Measurements from ENCODE around the gene CTNNBL1. TPM values are rescaled to one million over a fixed set of nuclear protein-coding genes. Genes with fewer than 3 reads are reported as not detected.

The CTNNBL1 gene
- total and polyA plus RNA-seq, 2 donors, result 46.5 to 61.9 TPM

GRCh38 chr20:37911838-37912281 is 218.0 kb downstream of the CTNNBL1 start:
- no peak overlapping the region for H3K27ac ChIP-seq (ENCODE audit: low read depth in 1 of 2, low read length in 1 of 2)
- H3K4me1 ChIP-seq (ENCODE audit: control insufficient read depth in 2 of 2, insufficient read depth in 2 of 2, low read length in 2 of 2), result peaks cover 3 to 24% of the 10 kb centered on the region in 2 donors
- WGBS, result 24% methylated on average over 11 of the region's 11 CpGs
- DNase-seq (ENCODE audit: low read depth in 6 of 9, low spot score in 9 of 9), result peak in 1 of 9 donors; percentile 26
- H3K27me3 ChIP-seq (ENCODE audit: control insufficient read depth in 2 of 2, insufficient read depth in 1 of 2, low read length in 1 of 2), result peaks cover 20 to 80% of the 10 kb centered on the region in 2 donors
- H3K36me3 ChIP-seq (ENCODE audit: control insufficient read depth in 2 of 2, insufficient read depth in 2 of 2, low read length in 1 of 2), result no peaks in the 10 kb centered on the region
- H3K9me3 ChIP-seq (ENCODE audit: control insufficient read depth in 2 of 2, insufficient read depth in 1 of 2, low read length in 1 of 2), result peaks cover 1 to 10% of the 10 kb centered on the region in 2 donors
- no peak overlapping the region for H3K4me3 ChIP-seq (ENCODE audit: low read length in 2 of 2)

DNA sequence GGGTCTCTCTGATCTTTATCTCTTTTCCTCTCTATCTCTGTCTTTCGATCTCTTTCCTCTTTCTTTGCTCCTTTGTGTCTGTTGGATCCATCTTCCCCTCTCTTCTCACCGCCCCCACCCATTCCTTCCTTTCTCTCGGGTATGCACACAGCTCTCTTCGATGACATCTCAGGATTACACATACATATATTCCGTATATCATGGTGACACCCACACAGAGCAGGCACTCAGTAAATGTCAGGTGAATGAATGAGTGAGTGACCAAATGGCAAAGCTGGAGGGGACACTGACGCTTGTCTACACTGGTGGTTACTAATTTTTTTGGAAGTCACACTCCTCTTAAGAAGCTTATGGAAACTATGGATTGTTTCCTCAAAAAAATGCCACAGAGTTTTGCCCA is 219.0 kb downstream of the CTNNBL1 start:
- peaks cover 1 to 10% of the 10 kb centered on the region in 2 donors for H3K9me3 ChIP-seq (ENCODE audit: control insufficient read depth in 2 of 2, insufficient read depth in 1 of 2, low read length in 1 of 2)
- H3K4me1 ChIP-seq (ENCODE audit: control insufficient read depth in 2 of 2, insufficient read depth in 2 of 2, low read length in 2 of 2), result peaks cover 3 to 24% of the 10 kb centered on the region in 2 donors
- no peak for DNase-seq (ENCODE audit: low read depth in 6 of 9, low spot score in 9 of 9)
- peaks cover 20 to 81% of the 10 kb centered on the region in 2 donors for H3K27me3 ChIP-seq (ENCODE audit: control insufficient read depth in 2 of 2, insufficient read depth in 1 of 2, low read length in 1 of 2)
- no peak overlapping the region for H3K27ac ChIP-seq (ENCODE audit: low read depth in 1 of 2, low read length in 1 of 2)
- no peak overlapping the region for H3K4me3 ChIP-seq (ENCODE audit: low read length in 2 of 2)
- H3K36me3 ChIP-seq (ENCODE audit: control insufficient read depth in 2 of 2, insufficient read depth in 2 of 2, low read length in 1 of 2), result no peaks in the 10 kb centered on the region
- WGBS, result 75% methylated on average over 6 of the region's 6 CpGs

GRCh38 chr20:37913567-37914366 is 219.9 kb downstream of the CTNNBL1 start:
- H3K27me3 ChIP-seq (ENCODE audit: control insufficient read depth in 2 of 2, insufficient read depth in 1 of 2, low read length in 1 of 2), result peaks cover 24 to 82% of the 10 kb centered on the region in 2 donors
- H3K36me3 ChIP-seq (ENCODE audit: control insufficient read depth in 2 of 2, insufficient read depth in 2 of 2, low read length in 1 of 2), result no peaks in the 10 kb centered on the region
- H3K9me3 ChIP-seq (ENCODE audit: control insufficient read depth in 2 of 2, insufficient read depth in 1 of 2, low read length in 1 of 2), result peaks cover 1 to 10% of the 10 kb centered on the region in 2 donors
- no peak for DNase-seq (ENCODE audit: low read depth in 6 of 9, low spot score in 9 of 9)
- no peak overlapping the region for H3K4me3 ChIP-seq (ENCODE audit: low read length in 2 of 2)
- peaks cover 3 to 24% of the 10 kb centered on the region in 2 donors for H3K4me1 ChIP-seq (ENCODE audit: control insufficient read depth in 2 of 2, insufficient read depth in 2 of 2, low read length in 2 of 2)
- H3K27ac ChIP-seq (ENCODE audit: low read depth in 1 of 2, low read length in 1 of 2), result no peak overlapping the region
- WGBS, result 93% methylated on average over 19 of the region's 19 CpGs

DNA sequence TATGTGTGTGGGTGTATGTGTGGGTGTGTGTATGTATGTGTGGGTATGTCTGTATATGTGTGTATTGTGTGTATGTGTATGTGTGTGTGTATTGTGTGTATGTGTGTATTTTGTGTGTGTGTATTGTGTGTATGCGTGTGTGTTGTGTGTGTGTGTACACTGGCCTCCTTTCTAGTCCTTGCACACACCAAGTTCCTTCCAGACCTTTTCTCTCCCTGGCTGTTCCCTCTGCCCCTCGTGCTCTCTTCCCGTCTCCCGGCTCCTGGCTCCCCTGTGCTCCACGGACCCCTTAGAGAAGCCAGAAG is 220.5 kb downstream of the CTNNBL1 start:
- H3K27ac ChIP-seq (ENCODE audit: low read depth in 1 of 2, low read length in 1 of 2), result peak overlapping the region in 1 of 2 donors; percentile 18
- peaks cover 3 to 28% of the 10 kb centered on the region in 2 donors for H3K4me1 ChIP-seq (ENCODE audit: control insufficient read depth in 2 of 2, insufficient read depth in 2 of 2, low read length in 2 of 2)
- H3K27me3 ChIP-seq (ENCODE audit: control insufficient read depth in 2 of 2, insufficient read depth in 1 of 2, low read length in 1 of 2), result peaks cover 24 to 82% of the 10 kb centered on the region in 2 donors
- H3K4me3 ChIP-seq (ENCODE audit: low read length in 2 of 2), result peak overlapping the region in 1 of 2 donors; percentile 17
- peaks cover 0 to 10% of the 10 kb centered on the region in 2 donors for H3K9me3 ChIP-seq (ENCODE audit: control insufficient read depth in 2 of 2, insufficient read depth in 1 of 2, low read length in 1 of 2)
- 47% methylated on average over 5 of the region's 5 CpGs for WGBS
- DNase-seq (ENCODE audit: low read depth in 6 of 9, low spot score in 9 of 9), result no peak
- H3K36me3 ChIP-seq (ENCODE audit: control insufficient read depth in 2 of 2, insufficient read depth in 2 of 2, low read length in 1 of 2), result no peaks in the 10 kb centered on the region

GRCh38 chr20:37914672-37915433 is 221.0 kb downstream of the CTNNBL1 start:
- no peaks in the 10 kb centered on the region for H3K36me3 ChIP-seq (ENCODE audit: control insufficient read depth in 2 of 2, insufficient read depth in 2 of 2, low read length in 1 of 2)
- DNase-seq (ENCODE audit: low read depth in 6 of 9, low spot score in 9 of 9), result peak in 5 of 9 donors; percentile 14 to 65 (median 26)
- peak overlapping the region; percentile 13 to 17 for H3K4me3 ChIP-seq (ENCODE audit: low read length in 2 of 2)
- H3K27ac ChIP-seq (ENCODE audit: low read depth in 1 of 2, low read length in 1 of 2), result peak overlapping the region; percentile 53 to 64
- peaks cover 3 to 29% of the 10 kb centered on the region in 2 donors for H3K4me1 ChIP-seq (ENCODE audit: control insufficient read depth in 2 of 2, insufficient read depth in 2 of 2, low read length in 2 of 2)
- peaks cover 24 to 79% of the 10 kb centered on the region in 2 donors for H3K27me3 ChIP-seq (ENCODE audit: control insufficient read depth in 2 of 2, insufficient read depth in 1 of 2, low read length in 1 of 2)
- 9% methylated on average over 34 of the region's 34 CpGs for WGBS
- peaks cover 0 to 10% of the 10 kb centered on the region in 2 donors for H3K9me3 ChIP-seq (ENCODE audit: control insufficient read depth in 2 of 2, insufficient read depth in 1 of 2, low read length in 1 of 2)

- DNase-seq (ENCODE audit: low read depth in 6 of 9, low spot score in 9 of 9), result no peak
- H3K36me3 ChIP-seq (ENCODE audit: control insufficient read depth in 2 of 2, insufficient read depth in 2 of 2, low read length in 1 of 2), result no peaks in the 10 kb centered on the region
- 59% methylated on average over 10 of the region's 10 CpGs for WGBS
- H3K27ac ChIP-seq (ENCODE audit: low read depth in 1 of 2, low read length in 1 of 2), result peak overlapping the region in 1 of 2 donors; percentile 64
- peaks cover 24 to 79% of the 10 kb centered on the region in 2 donors for H3K27me3 ChIP-seq (ENCODE audit: control insufficient read depth in 2 of 2, insufficient read depth in 1 of 2, low read length in 1 of 2)
- H3K4me1 ChIP-seq (ENCODE audit: control insufficient read depth in 2 of 2, insufficient read depth in 2 of 2, low read length in 2 of 2), result peaks cover 3 to 29% of the 10 kb centered on the region in 2 donors
- peaks cover 0 to 10% of the 10 kb centered on the region in 2 donors for H3K9me3 ChIP-seq (ENCODE audit: control insufficient read depth in 2 of 2, insufficient read depth in 1 of 2, low read length in 1 of 2)
- no peak overlapping the region for H3K4me3 ChIP-seq (ENCODE audit: low read length in 2 of 2)
These were observed 221.6 kb downstream of the CTNNBL1 start for GRCh38 chr20:37915434-37915787.

- H3K4me1 ChIP-seq (ENCODE audit: control insufficient read depth in 2 of 2, insufficient read depth in 2 of 2, low read length in 2 of 2), result peaks cover 3 to 29% of the 10 kb centered on the region in 2 donors
- no peak for DNase-seq (ENCODE audit: low read depth in 6 of 9, low spot score in 9 of 9)
- no peaks in the 10 kb centered on the region for H3K36me3 ChIP-seq (ENCODE audit: control insufficient read depth in 2 of 2, insufficient read depth in 2 of 2, low read length in 1 of 2)
- no peak overlapping the region for H3K4me3 ChIP-seq (ENCODE audit: low read length in 2 of 2)
- H3K27me3 ChIP-seq (ENCODE audit: control insufficient read depth in 2 of 2, insufficient read depth in 1 of 2, low read length in 1 of 2), result peaks cover 24 to 79% of the 10 kb centered on the region in 2 donors
- H3K27ac ChIP-seq (ENCODE audit: low read depth in 1 of 2, low read length in 1 of 2), result no peak overlapping the region
- H3K9me3 ChIP-seq (ENCODE audit: control insufficient read depth in 2 of 2, insufficient read depth in 1 of 2, low read length in 1 of 2), result peaks cover 0 to 10% of the 10 kb centered on the region in 2 donors
- 30% methylated on average over 21 of the region's 21 CpGs for WGBS
These were observed 222.2 kb downstream of the CTNNBL1 start for GRCh38 chr20:37915800-37916570.

GRCh38 chr20:37917461-37917860 is 223.6 kb downstream of the CTNNBL1 start:
- Histone ChIP-seq H3K4me3 (ENCODE audit: low read length in 2 of 2) (no peak overlapping the region), H3K9me3 (ENCODE audit: control insufficient read depth in 2 of 2, insufficient read depth in 1 of 2, low read length in 1 of 2) (peaks cover 0 to 10% of the 10 kb centered on the region in 2 donors), H3K27me3 (ENCODE audit: control insufficient read depth in 2 of 2, insufficient read depth in 1 of 2, low read length in 1 of 2) (peaks cover 24 to 66% of the 10 kb centered on the region in 2 donors), H3K36me3 (ENCODE audit: control insufficient read depth in 2 of 2, insufficient read depth in 2 of 2, low read length in 1 of 2) (no peaks in the 10 kb centered on the region), H3K4me1 (ENCODE audit: control insufficient read depth in 2 of 2, insufficient read depth in 2 of 2, low read length in 2 of 2) (peaks cover 3 to 25% of the 10 kb centered on the region in 2 donors), H3K27ac (ENCODE audit: low read depth in 1 of 2, low read length in 1 of 2) (no peak overlapping the region)
- WGBS, result 17% methylated on average over 12 of the region's 12 CpGs
- no peak for DNase-seq (ENCODE audit: low read depth in 6 of 9, low spot score in 9 of 9)
